B cell (primary cell): Measurements from ENCODE around the gene MGMT. TPM values are rescaled to one million over a fixed set of nuclear protein-coding genes. Genes with fewer than 3 reads are reported as not detected.
"Not testable (repeated sequence)": the region's sequence is repeated elsewhere in the genome, so short reads cannot be mapped to it uniquely, and the experiment has no call there.

Experiments
- ATAC-seq: fragments of 200-7000 bp; cut with Tn5 transposase; one replicate; pipeline ENCODE4 v1.10.0; 2021; ENCODE audit warnings: low read depth, mild to moderate bottlenecking, moderate number of reproducible peaks, moderate library complexity
- CTCF ChIA-PET: fragments of 350-600 bp; sonication (Branson Sonifier 250); formaldehyde crosslinking; loops from one replicate; lab custom pipeline; 2021; ENCODE audit warnings: antibody characterized with exemption, inconsistent platforms; lab: Charles Lee
- POLR2A ChIA-PET: fragments of 350-600 bp; sonication (Branson Sonifier 250); formaldehyde crosslinking; loops from one replicate; lab custom pipeline; 2021; ENCODE audit warnings: antibody characterized with exemption; lab: Charles Lee
- DNase-seq: peaks from one replicate; pipeline ENCODE4 v3.0.0; 2013
- H2AFZ ChIP-seq: 2 replicates; pipeline ENCODE4 v1.6.1; 2012; ENCODE audit warnings: mild to moderate bottlenecking, low read depth, low read length; ENCODE audit not compliant: insufficient read depth, poor library complexity, severe bottlenecking
- H3K27ac ChIP-seq, 2 donors: 1 replicate in 1 of 2; 2 replicates in 1 of 2; pipeline ENCODE4 v1.5.1; 2012 to 2013; ENCODE audit warnings: low read length in 2 of 2, mild to moderate bottlenecking in 2 of 2, moderate library complexity in 1 of 2
- H3K27me3 ChIP-seq, 4 experiments: fragments of 200-600 bp in 1 of 4; sonication (generic) in 1 of 4; replicated peaks in 1 of 4; 1 replicate in 2 of 4; 2 replicates in 2 of 4; pipeline versions ENCODE4 v1.6.1 to v1.7.0; 2013 to 2016; ENCODE audit warnings: low read length in 3 of 4, mild to moderate bottlenecking in 2 of 4, mixed read lengths in 1 of 4, moderate library complexity in 1 of 4; ENCODE audit not compliant: insufficient read depth in 4 of 4, control insufficient read depth in 3 of 4; ENCODE audit errors: control extremely low read depth in 1 of 4
- H3K36me3 ChIP-seq, 2 experiments: replicated peaks in 1 of 2; 1 replicate in 1 of 2; 2 replicates in 1 of 2; pipeline versions ENCODE4 v1.6.1 to v1.7.1; 2013; ENCODE audit warnings: low read length in 1 of 2; ENCODE audit not compliant: insufficient read depth in 2 of 2, control insufficient read depth in 1 of 2; ENCODE audit errors: control extremely low read depth in 1 of 2, extremely low read depth in 1 of 2
- H3K4me1 ChIP-seq, 2 donors: fragments of 200-600 bp in 1 of 2; sonication (generic) in 1 of 2; 1 replicate in 1 of 2; 2 replicates in 1 of 2; pipeline versions ENCODE4 v1.5.1 to v1.6.1; 2013 to 2017; ENCODE audit warnings: low read length in 2 of 2; ENCODE audit not compliant: control insufficient read depth in 2 of 2, insufficient read depth in 2 of 2
- H3K4me2 ChIP-seq: replicated peaks from 2 replicates; pipeline ENCODE3; 2012; ENCODE audit warnings: mild to moderate bottlenecking, low read depth, low read length; ENCODE audit not compliant: poor library complexity, severe bottlenecking
- H3K4me3 ChIP-seq, 5 experiments: fragments of 200-600 bp in 1 of 5; sonication (generic) in 1 of 5; 1 replicate in 3 of 5; 2 replicates in 2 of 5; pipeline versions ENCODE4 v1.5.1 to v1.7.0; 2011 to 2016; ENCODE audit warnings: low read length in 4 of 5, mild to moderate bottlenecking in 4 of 5, low read depth in 2 of 5, control low read depth in 1 of 5, moderate library complexity in 1 of 5; ENCODE audit not compliant: insufficient read depth in 1 of 5; ENCODE audit errors: control extremely low read depth in 1 of 5, extremely low read depth in 1 of 5
- H3K79me2 ChIP-seq: fragments of 200-600 bp; sonication (generic); one replicate; pipeline ENCODE4 v1.6.0; 2016; ENCODE audit warnings: low read length; ENCODE audit not compliant: control insufficient read depth, insufficient read depth
- H3K9ac ChIP-seq: fragments of 200-600 bp; sonication (generic); 2 replicates; pipeline ENCODE4 v1.6.1; 2017; ENCODE audit warnings: mild to moderate bottlenecking, low read length, moderate library complexity
- H3K9me3 ChIP-seq, 3 donors: one replicate each; pipeline versions ENCODE4 v1.6.1 to v1.7.1; 2013; ENCODE audit warnings: low read length in 2 of 3; ENCODE audit not compliant: control insufficient read depth in 2 of 3, insufficient read depth in 1 of 3; ENCODE audit errors: control extremely low read depth in 1 of 3
- H4K20me1 ChIP-seq: 2 replicates; pipeline ENCODE4 v1.6.0; 2012; ENCODE audit warnings: mild to moderate bottlenecking, low read length; ENCODE audit not compliant: insufficient read depth, control insufficient read depth, poor library complexity, severe bottlenecking
- H3K27ac Mint-ChIP-seq: one replicate; pipeline ENCODE4 v1.8.0; 2021; ENCODE audit warnings: mixed read lengths
- H3K27me3 Mint-ChIP-seq: one replicate; pipeline ENCODE4 v1.8.0; 2021; ENCODE audit warnings: mixed read lengths
- H3K4me1 Mint-ChIP-seq: one replicate; pipeline ENCODE4 v1.8.0; 2021; ENCODE audit warnings: mixed read lengths
- H3K4me3 Mint-ChIP-seq: one replicate; pipeline ENCODE4 v1.8.0; 2021; ENCODE audit warnings: mixed read lengths
- H3K9me3 Mint-ChIP-seq: one replicate; pipeline ENCODE4 v1.8.0; 2022; ENCODE audit warnings: mixed read lengths; ENCODE audit not compliant: insufficient read depth
- EZH2 ChIP-seq: IDR thresholded peaks from 2 replicates; pipeline ENCODE4 v1.6.1; 2012; ENCODE audit warnings: borderline replicate concordance, low read depth, mild to moderate bottlenecking, moderate library complexity, low read length; ENCODE audit not compliant: insufficient read depth, poor library complexity, severe bottlenecking
- WGBS: methylation state at CpG from one replicate; pipeline ENCODE4 v1.1.5; 2013; ENCODE audit warnings: missing lambda C conversion rate; ENCODE audit not compliant: insufficient coverage; 5-methylcytosine and 5-hydroxymethylcytosine counted together
- intact Hi-C: fragments of 100-400 bp; cut with micrococcal nuclease; formaldehyde crosslinking; loops from one replicate; pipeline ENCODE4 v1.10.0; 2022
- polyA plus RNA-seq: library from polyadenylated mRNA; depleted of rRNA; stranded (reverse); fragments of >200 nt; gene quantifications from 2 replicates; pipeline ENCODE4 v1.2.3, GENCODE V29; 2012
- total RNA-seq, 2 donors: library from RNA; stranded (reverse); fragments of 120-200 nt in 1 of 2; gene quantifications; 1 replicate in 1 of 2; 2 replicates in 1 of 2; pipeline versions ENCODE4 v1.2.3 to v1.2.4, GENCODE V29; 2013 to 2022
- TF ChIP-seq, protein P1 (sequence below): fragments of 200-600 bp; IDR thresholded peaks from one replicate; pipeline ENCODE4 v1.8.0; 2022; ENCODE audit warnings: antibody characterized with exemption, mild to moderate bottlenecking

Gene MGMT
- total and polyA plus RNA-seq, 2 donors (not counting 1 experiment from before 2014, with no cell fraction given): 16.6 to 87.7 TPM

DNA sequence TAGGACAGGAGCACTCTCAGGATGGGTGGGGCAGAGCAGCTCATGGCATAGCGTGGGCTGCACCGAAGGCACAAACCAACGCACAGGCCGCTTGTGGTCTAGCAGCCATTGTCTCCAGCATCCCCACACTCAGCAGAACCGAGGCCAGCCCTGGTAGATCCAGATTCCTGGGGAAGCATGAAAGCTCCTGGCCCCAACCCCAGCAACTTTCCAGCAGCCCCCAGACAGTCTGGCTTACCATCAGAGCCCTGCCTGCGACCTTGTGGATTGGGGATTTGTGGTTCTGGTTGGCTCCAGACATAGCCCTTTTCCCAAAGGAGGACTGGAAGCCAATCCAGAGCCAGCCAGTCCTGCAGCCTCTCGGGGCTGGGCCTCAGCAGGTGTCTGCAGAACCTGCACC lies 33.8 kb upstream of the MGMT start:
- POLR2A ChIA-PET: no interaction called here
- Histone ChIP-seq H3K36me3 (no peaks in the 10 kb centered on the region), H3K4me2 (no peak overlapping the region), H4K20me1 (no peaks in the 10 kb centered on the region), H3K27me3 (peaks cover 0 to 3% (median 0%) of the 10 kb centered on the region in 4 experiments), H3K9ac (no peak overlapping the region), H3K4me3 (no peak overlapping the region), H3K9me3 (no peaks in the 10 kb centered on the region), H3K4me1 (no peaks in the 10 kb centered on the region), H2AFZ (no peak overlapping the region), H3K27ac (no peak overlapping the region), H3K79me2 (no peaks in the 10 kb centered on the region)
- Mint-ChIP-seq H3K4me1 (no peaks in the 10 kb centered on the region), H3K27ac (no peak overlapping the region), H3K9me3 (no peaks in the 10 kb centered on the region), H3K4me3 (no peak overlapping the region), H3K27me3 (peaks cover 4% of the 10 kb centered on the region)
- ATAC-seq (no peak), DNase-seq (no peak)
- TF ChIP-seq, protein P1, sequence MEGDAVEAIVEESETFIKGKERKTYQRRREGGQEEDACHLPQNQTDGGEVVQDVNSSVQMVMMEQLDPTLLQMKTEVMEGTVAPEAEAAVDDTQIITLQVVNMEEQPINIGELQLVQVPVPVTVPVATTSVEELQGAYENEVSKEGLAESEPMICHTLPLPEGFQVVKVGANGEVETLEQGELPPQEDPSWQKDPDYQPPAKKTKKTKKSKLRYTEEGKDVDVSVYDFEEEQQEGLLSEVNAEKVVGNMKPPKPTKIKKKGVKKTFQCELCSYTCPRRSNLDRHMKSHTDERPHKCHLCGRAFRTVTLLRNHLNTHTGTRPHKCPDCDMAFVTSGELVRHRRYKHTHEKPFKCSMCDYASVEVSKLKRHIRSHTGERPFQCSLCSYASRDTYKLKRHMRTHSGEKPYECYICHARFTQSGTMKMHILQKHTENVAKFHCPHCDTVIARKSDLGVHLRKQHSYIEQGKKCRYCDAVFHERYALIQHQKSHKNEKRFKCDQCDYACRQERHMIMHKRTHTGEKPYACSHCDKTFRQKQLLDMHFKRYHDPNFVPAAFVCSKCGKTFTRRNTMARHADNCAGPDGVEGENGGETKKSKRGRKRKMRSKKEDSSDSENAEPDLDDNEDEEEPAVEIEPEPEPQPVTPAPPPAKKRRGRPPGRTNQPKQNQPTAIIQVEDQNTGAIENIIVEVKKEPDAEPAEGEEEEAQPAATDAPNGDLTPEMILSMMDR: no peak
- TF ChIP-seq EZH2: no peak
- CTCF ChIA-PET: no interaction called here
- intact Hi-C loops: no loop called here
- WGBS: 90% methylated on average over 7 of the region's 7 CpGs

DNA sequence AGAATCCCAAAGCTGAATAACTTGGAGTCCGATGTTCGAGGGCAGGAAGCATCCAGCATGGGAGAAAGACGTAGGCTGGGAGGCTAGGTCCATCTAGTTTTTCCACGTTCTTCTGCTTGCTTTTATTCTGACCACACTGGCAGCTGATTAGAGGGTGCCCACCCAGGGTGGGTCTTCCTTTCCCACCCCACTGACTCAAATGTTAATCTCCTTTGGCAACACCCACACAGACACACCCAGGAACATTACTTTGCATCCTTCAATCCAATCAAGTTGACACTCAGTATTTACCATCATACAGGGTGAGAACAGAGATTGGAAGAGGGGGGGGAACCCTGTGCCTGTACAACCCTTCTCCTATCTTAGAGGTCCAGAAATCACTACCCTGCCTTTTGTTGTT lies 31.3 kb upstream of the MGMT start:
- H3K4me3 Mint-ChIP-seq, DNase-seq, intact Hi-C loops, H3K36me3 ChIP-seq, H3K27ac Mint-ChIP-seq, H2AFZ ChIP-seq, H4K20me1 ChIP-seq, H3K79me2 ChIP-seq, H3K4me1 Mint-ChIP-seq, H3K9me3 Mint-ChIP-seq, H3K4me1 ChIP-seq, H3K4me3 ChIP-seq, H3K4me2 ChIP-seq, ATAC-seq, H3K9ac ChIP-seq, CTCF ChIA-PET, H3K27ac ChIP-seq, POLR2A ChIA-PET, H3K9me3 ChIP-seq, H3K27me3 ChIP-seq: not testable (repeated sequence)
- H3K27me3 Mint-ChIP-seq: peaks cover 14% of the 10 kb centered on the region
- 84% methylated on average over 4 of the region's 4 CpGs for WGBS
